Chondrocyte (in vitro differentiated cells): Measurements from ENCODE around the gene RAMACL. TPM values are rescaled to one million over a fixed set of nuclear protein-coding genes. Genes with fewer than 3 reads are reported as not detected.

Experiments used
- DNase-seq: peaks from one replicate; pipeline ENCODE4 v3.0.0; 2021; ENCODE audit warnings: mixed read lengths, low spot score
- H3K27ac Mint-ChIP-seq: one replicate; pipeline ENCODE4 v1.8.0; 2021; ENCODE audit warnings: mild to moderate bottlenecking, moderate library complexity, mixed read lengths; ENCODE audit not compliant: unreplicated experiment
- H3K27me3 Mint-ChIP-seq: 2 replicates; pipeline ENCODE4 v1.8.0; 2021; ENCODE audit warnings: low read depth, mixed read lengths
- H3K36me3 Mint-ChIP-seq: 2 replicates; pipeline ENCODE4 v1.8.0; 2021; ENCODE audit warnings: low read depth, mixed read lengths
- H3K4me1 Mint-ChIP-seq: 2 replicates; pipeline ENCODE4 v1.8.0; 2021; ENCODE audit warnings: low read depth, mild to moderate bottlenecking, mixed read lengths
- H3K4me3 Mint-ChIP-seq: one replicate; pipeline ENCODE4 v1.8.0; 2021; ENCODE audit warnings: mild to moderate bottlenecking, moderate library complexity, mixed read lengths; ENCODE audit not compliant: unreplicated experiment
- H3K9me3 Mint-ChIP-seq: 2 replicates; pipeline ENCODE4 v1.8.0; 2021; ENCODE audit warnings: low read depth, mixed read lengths
- total RNA-seq: library from RNA; stranded (reverse); gene quantifications from 3 replicates; pipeline ENCODE4 v1.2.1, GENCODE V29; 2021
- TF ChIP-seq, protein P1 (sequence below): fragments of 200-600 bp; sonication (generic); IDR thresholded peaks from 2 replicates; pipeline ENCODE4 v1.5.0; 2021; ENCODE audit warnings: antibody characterized with exemption, mild to moderate bottlenecking, moderate library complexity

RAMACL gene
- total RNA-seq, 1 donor from 2014 or later: 1.7 TPM

GRCh38 chr6:166567107-166567506 lies 19.4 kb downstream of the RAMACL start:
- Mint-ChIP-seq H3K27me3 (no peaks in the 10 kb centered on the region), H3K4me1 (peaks cover 57% of the 10 kb centered on the region)
- TF ChIP-seq, protein P1, sequence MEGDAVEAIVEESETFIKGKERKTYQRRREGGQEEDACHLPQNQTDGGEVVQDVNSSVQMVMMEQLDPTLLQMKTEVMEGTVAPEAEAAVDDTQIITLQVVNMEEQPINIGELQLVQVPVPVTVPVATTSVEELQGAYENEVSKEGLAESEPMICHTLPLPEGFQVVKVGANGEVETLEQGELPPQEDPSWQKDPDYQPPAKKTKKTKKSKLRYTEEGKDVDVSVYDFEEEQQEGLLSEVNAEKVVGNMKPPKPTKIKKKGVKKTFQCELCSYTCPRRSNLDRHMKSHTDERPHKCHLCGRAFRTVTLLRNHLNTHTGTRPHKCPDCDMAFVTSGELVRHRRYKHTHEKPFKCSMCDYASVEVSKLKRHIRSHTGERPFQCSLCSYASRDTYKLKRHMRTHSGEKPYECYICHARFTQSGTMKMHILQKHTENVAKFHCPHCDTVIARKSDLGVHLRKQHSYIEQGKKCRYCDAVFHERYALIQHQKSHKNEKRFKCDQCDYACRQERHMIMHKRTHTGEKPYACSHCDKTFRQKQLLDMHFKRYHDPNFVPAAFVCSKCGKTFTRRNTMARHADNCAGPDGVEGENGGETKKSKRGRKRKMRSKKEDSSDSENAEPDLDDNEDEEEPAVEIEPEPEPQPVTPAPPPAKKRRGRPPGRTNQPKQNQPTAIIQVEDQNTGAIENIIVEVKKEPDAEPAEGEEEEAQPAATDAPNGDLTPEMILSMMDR: no peak

GRCh38 chr6:166566026-166567011 lies 20.2 kb downstream of the RAMACL start:
- Mint-ChIP-seq H3K4me3 (no peak overlapping the region), H3K27ac (peak overlapping the region; percentile 91), H3K27me3 (no peaks in the 10 kb centered on the region), H3K4me1 (peaks cover 59% of the 10 kb centered on the region), H3K9me3 (no peaks in the 10 kb centered on the region), H3K36me3 (peaks cover 18% of the 10 kb centered on the region)
- TF ChIP-seq, protein P1: no peak
- DNase-seq: no peak

More at GRCh38 chr6:166567107-166567506, 19.4 kb downstream of the RAMACL start:
- Mint-ChIP-seq H3K27ac (peak overlapping the region; percentile 91), H3K4me3 (no peak overlapping the region), H3K9me3 (no peaks in the 10 kb centered on the region), H3K36me3 (peaks cover 12% of the 10 kb centered on the region)
- no peak for DNase-seq

GRCh38 chr6:166565084-166565967 lies 21.2 kb downstream of the RAMACL start:
- Mint-ChIP-seq H3K9me3 (peaks cover under 1% of the 10 kb centered on the region), H3K4me1 (peaks cover 54% of the 10 kb centered on the region), H3K36me3 (peaks cover 20% of the 10 kb centered on the region), H3K27ac (peak overlapping the region; percentile 78), H3K4me3 (no peak overlapping the region), H3K27me3 (no peaks in the 10 kb centered on the region)
- TF ChIP-seq, protein P1: no peak
- DNase-seq: no peak

GRCh38 chr6:166563805-166564204 lies 22.7 kb downstream of the RAMACL start:
- Mint-ChIP-seq H3K27ac (no peak overlapping the region), H3K9me3 (peaks cover 15% of the 10 kb centered on the region), H3K27me3 (no peaks in the 10 kb centered on the region), H3K4me1 (peaks cover 57% of the 10 kb centered on the region), H3K36me3 (peaks cover 25% of the 10 kb centered on the region), H3K4me3 (no peak overlapping the region)
- TF ChIP-seq, protein P1: no peak
- DNase-seq: no peak

- H3K4me3 Mint-ChIP-seq: no peak overlapping the region
- no peaks in the 10 kb centered on the region for H3K27me3 Mint-ChIP-seq
- peaks cover 27% of the 10 kb centered on the region for H3K36me3 Mint-ChIP-seq
- TF ChIP-seq, protein P1: no peak
- peaks cover 15% of the 10 kb centered on the region for H3K9me3 Mint-ChIP-seq
- peaks cover 60% of the 10 kb centered on the region for H3K4me1 Mint-ChIP-seq
- no peak overlapping the region for H3K27ac Mint-ChIP-seq
- no peak for DNase-seq
Measured at GRCh38 chr6:166563200-166563599, 23.3 kb downstream of the RAMACL start.
